GM08714 (cell line): ENCODE results near the gene FAM20A.
"Not testable (repeated sequence)": the region's sequence is repeated elsewhere in the genome, so short reads cannot be mapped to it uniquely, and the experiment has no call there.

Experiments
- H3K4me3 ChIP-seq: fragments of 200-500 bp; sonication (Bioruptor generic); 2 replicates; pipeline ENCODE4 v1.5.1; 2014; ENCODE audit warnings: mild to moderate bottlenecking, low read length, inconsistent platforms
- ZNF274 ChIP-seq: IDR thresholded peaks from 2 replicates; pipeline ENCODE4 v1.6.1; 2012; ENCODE audit warnings: mild to moderate bottlenecking, low read depth, low read length

Gene FAM20A

DNA sequence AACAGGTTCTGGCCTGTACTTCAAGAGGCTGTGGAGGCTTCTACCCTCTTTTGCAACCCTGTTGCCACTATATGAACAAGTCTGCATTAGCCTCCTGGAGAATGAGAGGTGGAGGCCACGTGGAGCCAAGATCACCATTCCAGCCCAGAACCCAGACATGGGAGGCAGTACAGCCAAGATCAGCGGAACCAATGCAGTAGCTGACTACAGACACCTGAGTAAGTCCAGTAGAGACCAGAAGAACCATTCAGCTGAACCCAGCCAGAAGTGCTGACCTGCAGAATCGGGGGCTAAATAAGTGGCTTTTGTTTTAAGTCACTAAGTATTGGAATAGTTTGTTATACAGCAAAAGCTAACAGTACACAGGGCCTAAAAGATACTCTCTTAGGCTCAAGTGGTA lies 12.1 kb downstream of the FAM20A start:
- H3K4me3 ChIP-seq = no peak overlapping the region
- no peak for TF ChIP-seq ZNF274

DNA sequence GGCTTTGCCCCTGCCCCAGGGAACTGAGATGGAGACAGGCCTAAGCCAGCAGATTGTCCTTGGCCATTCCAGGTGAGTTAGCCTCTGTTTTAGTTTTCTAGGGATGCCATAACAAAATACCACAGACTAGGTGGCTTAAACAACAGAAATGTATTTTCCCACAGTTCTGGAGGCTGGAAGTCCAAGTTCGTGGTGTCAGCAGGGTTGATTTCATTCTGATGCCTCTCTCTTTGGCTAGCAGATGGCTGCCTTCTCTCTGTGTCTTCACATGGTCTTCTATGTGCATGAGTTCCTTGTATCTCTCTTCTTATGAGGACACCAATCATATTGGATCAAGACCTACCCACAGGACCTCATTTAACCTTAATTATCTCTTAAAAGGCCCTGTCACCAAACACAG lies 12.8 kb downstream of the FAM20A start:
- TF ChIP-seq ZNF274 = no peak
- H3K4me3 ChIP-seq = no peak overlapping the region

DNA sequence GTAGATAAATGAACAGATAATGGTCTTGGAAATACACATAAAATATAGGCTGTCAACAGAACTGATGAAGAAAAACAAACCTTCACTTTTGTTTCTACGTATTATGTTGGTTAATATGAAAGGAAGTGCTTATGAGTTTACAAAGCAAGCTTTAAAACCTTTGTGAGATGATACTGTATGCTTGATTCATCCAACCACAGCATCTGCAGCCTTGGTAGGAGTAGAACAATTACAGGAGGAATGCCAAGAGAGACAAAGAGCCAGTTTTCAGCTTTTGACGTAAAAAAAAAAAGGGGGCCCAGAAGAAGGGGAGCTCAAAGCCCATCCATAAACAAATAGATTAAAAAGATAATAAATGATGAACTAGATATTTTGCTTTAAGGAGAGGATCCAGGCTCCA lies 13.3 kb downstream of the FAM20A start:
- no peak for TF ChIP-seq ZNF274

DNA sequence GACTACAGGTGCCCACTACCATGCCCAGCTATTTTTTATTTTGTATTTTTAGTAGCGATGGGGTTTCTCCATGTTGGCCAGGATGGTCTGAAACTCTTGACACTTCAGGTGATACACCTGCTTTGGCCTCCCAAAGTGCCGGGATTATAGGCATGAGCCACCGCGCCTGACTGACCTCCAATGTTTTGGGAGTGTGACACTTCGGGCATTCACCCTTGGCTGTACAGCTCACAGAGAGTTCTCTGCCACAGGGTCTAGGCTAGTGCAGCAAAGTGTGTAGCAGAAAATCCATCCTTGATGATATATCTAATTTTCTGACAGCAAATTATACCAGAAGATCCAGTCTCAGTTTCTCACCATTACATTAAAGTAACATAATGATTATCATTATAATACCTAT lies 14.1 kb downstream of the FAM20A start:
- TF ChIP-seq ZNF274 = no peak
- no peak overlapping the region for H3K4me3 ChIP-seq

More for the DNA sequence above, 13.3 kb downstream of the FAM20A start:
- no peak overlapping the region for H3K4me3 ChIP-seq

DNA sequence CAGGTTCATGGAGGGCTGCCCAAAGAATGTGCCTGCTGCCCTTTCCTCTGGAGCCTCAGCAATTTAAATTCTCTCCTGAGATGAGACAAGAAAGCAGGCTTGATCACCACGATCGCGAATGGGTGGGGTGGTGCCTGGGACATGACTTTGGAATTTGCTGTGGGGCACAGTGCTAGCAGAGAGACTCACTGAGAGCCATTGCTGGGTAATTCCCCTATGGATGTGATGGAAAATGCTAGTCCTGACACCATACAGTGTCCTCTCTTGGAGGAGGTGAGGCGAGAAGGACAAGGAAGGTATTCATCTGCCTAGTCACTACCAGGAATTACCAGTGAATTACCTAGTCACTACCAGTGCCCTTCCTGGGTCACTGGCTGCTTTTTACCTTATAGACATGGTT lies 15.5 kb downstream of the FAM20A start:
- no peak for TF ChIP-seq ZNF274
- H3K4me3 ChIP-seq = no peak overlapping the region

- no peak for TF ChIP-seq ZNF274
These were observed 16.4 kb downstream of the FAM20A start for GRCh38 chr17:68584581-68585303.

GRCh38 chr17:68582867-68583266 lies 18.3 kb downstream of the FAM20A start:
- H3K4me3 ChIP-seq = not testable (repeated sequence)

More at GRCh38 chr17:68584581-68585303, 16.4 kb downstream of the FAM20A start:
- no peak overlapping the region for H3K4me3 ChIP-seq

- H3K4me3 ChIP-seq = no peak overlapping the region
- TF ChIP-seq ZNF274 = no peak
These were observed 19.1 kb downstream of the FAM20A start for GRCh38 chr17:68581863-68582645.

DNA sequence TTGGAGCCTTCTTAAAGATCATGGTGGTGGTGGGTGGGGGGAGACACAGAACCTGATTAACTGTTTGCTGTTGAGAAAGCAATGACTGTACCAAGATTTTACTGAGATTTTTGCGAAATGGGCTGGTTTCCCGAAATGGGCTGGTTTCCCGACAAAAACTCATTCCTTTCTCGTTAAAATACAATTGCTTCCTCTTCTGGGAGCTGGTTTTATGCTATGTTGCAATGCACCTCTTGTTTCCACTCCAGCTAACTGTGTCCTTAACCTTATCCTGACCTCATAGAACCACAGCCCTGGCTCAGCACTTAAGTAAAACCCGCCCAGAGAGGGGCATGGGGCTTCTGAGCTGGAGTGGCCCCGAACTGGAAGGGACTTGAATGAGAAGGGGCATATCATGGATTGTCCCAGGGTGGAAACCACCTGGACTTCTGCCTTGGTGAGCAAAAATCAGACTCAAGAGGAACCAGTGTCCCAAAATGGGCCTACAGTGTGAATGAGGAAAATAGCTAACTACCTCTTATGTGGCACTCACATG lies 20.9 kb downstream of the FAM20A start:
- no peak overlapping the region for H3K4me3 ChIP-seq
- no peak for TF ChIP-seq ZNF274

- no peak overlapping the region for H3K4me3 ChIP-seq
- TF ChIP-seq ZNF274 = no peak
These were observed 21.8 kb downstream of the FAM20A start for GRCh38 chr17:68579194-68579927.

DNA sequence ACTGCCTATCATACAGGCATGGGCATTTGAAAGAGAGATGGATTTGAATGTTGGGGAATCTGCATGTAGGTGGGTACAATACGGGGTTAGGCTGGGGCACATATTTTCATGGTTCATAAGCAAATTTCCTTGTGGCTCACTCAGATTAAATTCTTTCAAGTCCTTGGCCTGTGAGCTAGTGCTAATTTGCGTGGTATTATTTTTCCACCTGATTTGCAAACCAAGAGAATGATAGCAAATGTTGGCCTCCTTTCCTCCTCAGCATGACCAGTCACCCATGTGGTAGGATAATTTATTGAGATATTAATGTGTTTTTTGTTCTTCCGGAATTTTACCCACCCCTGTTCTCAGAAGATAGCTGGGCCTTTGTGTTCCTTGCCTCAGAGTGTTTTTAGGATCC lies 22.9 kb downstream of the FAM20A start:
- no peak for TF ChIP-seq ZNF274
- no peak overlapping the region for H3K4me3 ChIP-seq

GRCh38 chr17:68577497-68577821 lies 23.7 kb downstream of the FAM20A start:
- no peak for TF ChIP-seq ZNF274
- no peak overlapping the region for H3K4me3 ChIP-seq

DNA sequence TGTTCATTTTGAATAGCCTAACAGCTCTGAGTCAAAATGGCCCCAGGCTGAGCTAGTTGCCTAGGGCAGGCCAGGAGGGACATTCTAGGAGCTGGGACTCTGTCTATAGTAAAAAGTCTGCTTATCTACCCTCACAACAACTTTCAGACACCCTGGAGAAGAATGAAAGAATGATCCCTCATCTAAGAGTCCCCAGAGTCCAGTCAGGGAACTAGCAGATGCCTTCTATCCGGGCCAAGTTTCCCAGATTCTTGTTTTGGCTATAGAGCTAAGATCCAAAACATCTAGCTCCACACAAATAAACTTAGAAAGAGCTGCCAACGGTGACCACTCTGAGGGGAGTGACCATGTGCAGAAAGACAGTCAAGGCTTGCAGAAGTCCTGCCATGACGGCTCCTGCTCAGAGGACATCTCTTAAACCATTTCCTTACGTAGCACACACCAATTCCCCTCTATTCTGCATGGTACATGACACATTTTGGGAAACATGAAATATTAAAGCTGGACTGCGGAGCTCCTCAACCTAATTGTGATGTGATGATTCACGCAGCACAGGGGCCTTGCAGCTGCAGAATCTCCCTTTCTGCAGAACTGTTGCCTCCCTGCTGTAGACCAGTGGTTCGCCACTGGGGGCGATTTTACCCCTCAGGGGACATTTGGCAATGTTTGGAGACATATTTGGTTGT lies 24.2 kb downstream of the FAM20A start:
- no peak overlapping the region for H3K4me3 ChIP-seq
- TF ChIP-seq ZNF274 = no peak

DNA sequence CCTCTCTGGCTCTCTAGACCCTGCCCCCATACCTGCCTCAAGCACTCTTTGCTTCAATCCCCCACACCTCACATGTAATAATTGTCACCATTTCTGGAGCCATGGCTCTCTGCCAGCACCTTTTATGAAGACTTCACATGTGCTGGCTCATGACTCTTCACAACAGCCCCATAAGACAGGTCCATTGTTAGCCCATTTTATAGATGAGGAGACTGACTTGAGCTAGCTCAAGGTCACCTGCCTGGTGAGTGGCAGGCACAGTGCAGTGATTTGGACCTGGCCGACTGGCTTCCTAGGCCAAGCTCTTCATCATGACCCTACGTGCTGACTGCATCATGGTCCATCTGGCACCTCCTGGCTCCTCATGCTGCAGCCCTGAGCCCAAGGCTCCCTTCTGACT lies 25.0 kb downstream of the FAM20A start:
- no peak overlapping the region for H3K4me3 ChIP-seq
- no peak for TF ChIP-seq ZNF274
